NCI-H1930 (cell line): Measurements from ENCODE around the gene GLI1.

Experiments used
- DNase-seq, 2 experiments: peaks; one replicate each; lab custom pipeline; 2025; lab: John Stamatoyannopoulos, UW

GLI1 gene

DNA sequence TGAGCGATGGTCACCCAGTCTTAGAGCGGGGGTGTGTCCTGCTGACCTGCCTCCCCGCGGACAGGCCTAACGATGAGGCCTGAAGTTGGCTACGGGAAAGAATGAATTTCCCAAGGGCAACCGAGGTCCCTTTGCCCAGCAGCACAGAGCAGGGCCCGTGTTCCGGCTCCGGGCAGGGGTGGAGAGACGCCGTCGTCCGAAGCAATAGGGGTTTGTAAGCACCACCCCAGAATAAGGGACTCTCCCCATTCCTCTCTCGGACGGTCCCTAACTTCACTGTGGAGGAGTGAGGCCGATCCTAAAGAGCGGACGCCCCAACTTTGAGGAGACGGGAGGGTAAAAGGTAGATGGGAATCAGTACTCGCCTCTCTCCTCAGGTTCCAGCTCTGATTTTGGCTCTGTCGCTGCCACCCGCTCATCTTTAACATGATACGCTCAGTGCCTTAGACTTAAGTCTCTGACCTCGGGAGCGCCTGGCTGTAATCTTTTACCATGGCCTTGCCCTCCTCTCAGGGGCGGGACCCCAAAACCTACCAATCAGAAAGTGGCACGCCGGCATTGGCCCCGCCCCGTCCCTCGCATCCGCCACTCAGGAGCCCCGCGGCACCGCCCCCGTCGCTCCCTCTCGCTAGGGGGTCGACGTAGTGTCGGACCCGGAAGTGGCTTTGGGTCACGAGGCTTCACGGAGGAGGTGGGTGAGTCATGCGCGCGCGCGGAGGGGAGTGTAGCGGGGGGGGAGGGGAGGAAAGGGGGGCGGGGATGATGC is 60.7 kb downstream of the GLI1 start, which contains the start of gene DDIT3:
Gene DDIT3, minus strand, starts transcription at position 462 of the 766 bp plus-strand sequence. CDS start 3,108 bp downstream, outside the sequence.
- peak; percentile 98 to 99 for DNase-seq

- DNase-seq: peak; percentile 36 to 55
Observed at GRCh38 chr12:57521525-57522010, 62.0 kb downstream of the GLI1 start.
